GM12878 (cell line): ENCODE results near the gene ASCC3. TPM values are rescaled to one million over a fixed set of nuclear protein-coding genes. Genes with fewer than 3 reads are reported as not detected.

Experiments
- ATAC-seq: fragments of 200-7000 bp; cut with Tn5 transposase; 3 replicates; pipeline ENCODE4 v1.9.1; 2020; ENCODE audit warnings: mild to moderate bottlenecking, moderate library complexity
- BruUV-seq: library from RNA; stranded (reverse); fragments of 400-500 nt; replicated peaks from 2 replicates; lab custom pipeline; 2021; lab: Mats Ljungman, UMichigan
- CTCF ChIA-PET: fragments of 300-600 bp; sonication (Branson Sonifier 250); formaldehyde crosslinking; extraction: SDS; loops from one replicate; lab custom pipeline; 2021; ENCODE audit warnings: inconsistent platforms; lab: Yijun Ruan, JAX
- POLR2A ChIA-PET: fragments of 350-600 bp; formaldehyde crosslinking; extraction: SDS; loops from one replicate; lab custom pipeline; 2021; ENCODE audit warnings: inconsistent platforms; lab: Charles Lee
- RAD21 ChIA-PET: fragments of 300-600 bp; sonication (Branson Sonifier 250); formaldehyde crosslinking; loops from one replicate; lab custom pipeline; 2023; ENCODE audit warnings: antibody characterized with exemption; ENCODE audit not compliant: unreplicated experiment; lab: Charles Lee
- SMC1A ChIA-PET: fragments of 300-600 bp; sonication (Branson Sonifier 250); formaldehyde crosslinking; loops from one replicate; lab custom pipeline; 2023; ENCODE audit not compliant: unreplicated experiment, uncharacterized antibody; lab: Charles Lee
- DNase-seq: peaks from one replicate; pipeline ENCODE4 v3.0.0-alpha.2; 2011; ENCODE audit warnings: low read depth, low spot score
- FAIRE-seq: peaks from 3 replicates; lab custom pipeline; 2011; peaks lifted over from hg19 to GRCh38; lab: Jason Lieb, UNC
- H2AFZ ChIP-seq: 2 replicates; pipeline ENCODE4 v1.6.0; 2011; ENCODE audit warnings: low read depth, low read length, control low read depth; ENCODE audit not compliant: control insufficient read depth
- H3K27ac ChIP-seq: 2 replicates; pipeline ENCODE4 v1.5.1; 2011; ENCODE audit warnings: control low read depth; ENCODE audit not compliant: control insufficient read depth, insufficient read depth
- H3K27me3 ChIP-seq, 2 experiments: replicated peaks in 1 of 2; 2 replicates each; pipeline versions ENCODE4 v1.6.0 to v1.6.1; 2011; ENCODE audit warnings: low read length in 1 of 2; ENCODE audit not compliant: control insufficient read depth in 2 of 2, insufficient read depth in 2 of 2
- H3K36me3 ChIP-seq, 2 experiments: 2 replicates each; pipeline ENCODE4 v1.5.1; 2011; ENCODE audit warnings: low read length in 1 of 2; ENCODE audit not compliant: control insufficient read depth in 2 of 2, insufficient read depth in 2 of 2
- H3K4me1 ChIP-seq: 2 replicates; pipeline ENCODE4 v1.6.1; 2011; ENCODE audit warnings: mild to moderate bottlenecking, low read length, moderate library complexity, mixed read lengths; ENCODE audit not compliant: control insufficient read depth, insufficient read depth
- H3K4me2 ChIP-seq: 2 replicates; pipeline ENCODE4 v1.6.0; 2011; ENCODE audit warnings: control low read depth; ENCODE audit not compliant: control insufficient read depth, insufficient read depth
- H3K4me3 ChIP-seq: fragments of 200-600 bp; sonication (generic); 2 replicates; pipeline ENCODE4 v1.5.1; 2016
- H3K79me2 ChIP-seq: 2 replicates; pipeline ENCODE4 v1.6.0; 2011; ENCODE audit warnings: low read length; ENCODE audit not compliant: control insufficient read depth, insufficient read depth
- H3K9ac ChIP-seq: 2 replicates; pipeline ENCODE4 v1.8.0; 2011; ENCODE audit warnings: low read length, control low read depth, mixed read lengths; ENCODE audit not compliant: control insufficient read depth, insufficient read depth
- H3K9me3 ChIP-seq: replicated peaks from 3 replicates; pipeline ENCODE4 v1.5.1; 2011; ENCODE audit warnings: mild to moderate bottlenecking, low read length; ENCODE audit not compliant: control insufficient read depth, insufficient read depth
- H4K20me1 ChIP-seq: 2 replicates; pipeline ENCODE4 v1.6.0; 2011; ENCODE audit not compliant: control insufficient read depth, insufficient read depth
- BMI1 ChIP-seq: fragments of 450-650 bp; IDR thresholded peaks from 2 replicates; pipeline ENCODE4 v1.6.1; 2016; ENCODE audit warnings: mild to moderate bottlenecking, moderate library complexity, borderline replicate concordance
- CBFB ChIP-seq: IDR thresholded peaks from 2 replicates; pipeline ENCODE4 v1.6.1; 2016; ENCODE audit warnings: antibody characterized with exemption, low read depth
- EZH2 ChIP-seq: IDR thresholded peaks from 2 replicates; pipeline ENCODE4 v1.6.1; 2012; ENCODE audit warnings: low read depth, mild to moderate bottlenecking, control low read depth, inconsistent platforms, low read length, borderline replicate concordance; ENCODE audit not compliant: control insufficient read depth
- NFXL1 ChIP-seq: fragments of 450-650 bp; IDR thresholded peaks from 2 replicates; pipeline ENCODE4 v1.6.1; 2017; ENCODE audit warnings: antibody characterized with exemption, mild to moderate bottlenecking, borderline replicate concordance
- PAX8 ChIP-seq: fragments of 450-650 bp; IDR thresholded peaks from 2 replicates; pipeline ENCODE4 v1.6.1; 2017; ENCODE audit warnings: mild to moderate bottlenecking, moderate library complexity
- PML ChIP-seq: IDR thresholded peaks from 2 replicates; pipeline ENCODE4 v1.6.1; 2012; ENCODE audit warnings: low read length, inconsistent platforms
- POLR2AphosphoS2 ChIP-seq: IDR thresholded peaks from 2 replicates; pipeline ENCODE4 v1.6.1; 2011; ENCODE audit warnings: low read depth, mild to moderate bottlenecking, low read length, improper control_type of control experiment, moderate library complexity
- SRF ChIP-seq, 2 experiments: IDR thresholded peaks; 2 replicates each; pipeline ENCODE4 v1.6.1; 2011; ENCODE audit warnings: low read depth in 2 of 2, low read length in 2 of 2, mild to moderate bottlenecking in 1 of 2, moderate library complexity in 1 of 2
- ZNF274 ChIP-seq: IDR thresholded peaks from one replicate; pipeline ENCODE4 v1.8.0; 2011; ENCODE audit not compliant: insufficient read length, insufficient read depth
- WGBS: methylation state at CpG from one replicate; pipeline ENCODE4 v1.1.6; 2016; ENCODE audit warnings: low lambda C conversion rate; ENCODE audit not compliant: insufficient replicate concordance, insufficient coverage; ENCODE audit errors: missing lambda C conversion rate; 5-methylcytosine and 5-hydroxymethylcytosine counted together
- in situ Hi-C: fragments of 300-500 bp; cut with MboI; formaldehyde crosslinking; loops from 9 replicates; pipeline ENCODE4 v1.14.3; 2018; ENCODE audit warnings: mixed read lengths
- intact Hi-C: fragments of 100-400 bp; cut with micrococcal nuclease; formaldehyde crosslinking; loops from one replicate; pipeline ENCODE4 v1.14.2; 2022; ENCODE audit not compliant: unreplicated experiment
- polyA plus RNA-seq, 11 experiments: library from polyadenylated mRNA; depleted of rRNA in 4 of 11; unstranded in 6 of 11; stranded (reverse) in 5 of 11; fragments of >200 nt; fragmentation: Nextera tagmentation in 4 of 11; fragmentation: Illumina TruSeq in 1 of 11; extraction: Ambion mirVana in 4 of 11; extraction: Trizol in 1 of 11; gene quantifications; 1 replicate in 1 of 11; 2 replicates in 10 of 11; pipeline versions ENCODE4 v1.2.1 to v1.2.3, GENCODE V29; 2011 to 2016; ENCODE audit warnings: inconsistent platforms in 2 of 11, missing spikeins in 2 of 11, low read depth in 1 of 11
- total RNA-seq, 4 experiments: library from RNA; depleted of rRNA in 3 of 4; stranded (reverse); fragments of >200 nt in 3 of 4; fragmentation: Illumina TruSeq in 1 of 4; extraction: Trizol in 1 of 4; gene quantifications; 2 replicates each; pipeline versions ENCODE4 v1.2.1 to v1.2.3, GENCODE V29; 2013 to 2021
- TF ChIP-seq, protein P1 (sequence below): IDR thresholded peaks from 2 replicates; pipeline ENCODE4 v1.6.1; 2012; ENCODE audit warnings: low read depth, low read length, improper control_type of control experiment
- TF ChIP-seq, protein P2 (sequence below): fragments of 450-650 bp; IDR thresholded peaks from 2 replicates; pipeline ENCODE4 v1.6.1; 2017; ENCODE audit warnings: antibody characterized with exemption, mild to moderate bottlenecking, moderate library complexity
- TF ChIP-seq, protein P3 (sequence below): IDR thresholded peaks from 2 replicates; pipeline ENCODE4 v1.6.1; 2012; ENCODE audit warnings: low read depth, low read length, improper control_type of control experiment
- TF ChIP-seq, protein P4 (sequence below): IDR thresholded peaks from 2 replicates; pipeline ENCODE4 v1.6.1; 2011; ENCODE audit warnings: low read depth, mild to moderate bottlenecking, low read length, moderate library complexity, borderline replicate concordance; ENCODE audit errors: extremely low read depth

The ASCC3 gene
- total and polyA plus RNA-seq, 10 of the 15 experiments (the other 5 are each of a cell fraction or from before 2014, with no cell fraction given), result 19.9 to 76.2 (median 55.9) TPM

DNA sequence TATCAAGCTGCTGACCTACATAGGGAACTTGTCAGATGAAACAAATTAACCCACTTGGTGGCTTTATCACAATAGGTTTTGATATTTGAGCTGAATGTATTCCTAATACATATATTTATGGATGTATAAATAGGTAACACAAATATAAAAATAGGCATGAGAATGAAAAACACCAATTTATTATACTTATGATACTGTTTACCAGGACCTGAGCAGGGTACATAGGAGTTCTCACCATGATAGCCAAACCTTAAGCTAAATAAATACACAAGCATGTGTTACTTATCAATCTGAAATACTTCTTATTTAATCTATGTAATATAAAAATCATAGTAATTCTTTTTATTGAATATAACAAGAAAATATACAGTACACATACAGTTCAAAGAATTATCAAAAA, 25.0 kb downstream of the ASCC3 start:
- H3K36me3 ChIP-seq, result peaks cover 0 to 20% of the 10 kb centered on the region in 2 experiments; a peak in 3 of 4 replicates
- RAD21 ChIA-PET, result interaction anchor here (1.0 kb wide), 1 partner anchor 9 kb away, joined by 3 read pairs; no protein-coding TSS in a partner anchor
- CTCF ChIA-PET, result interaction anchor here (1.1 to 2.1 kb wide), 2 partner anchors 9 to 18 kb away, joined by 4 read pairs; no protein-coding TSS in a partner anchor
- SMC1A ChIA-PET, result interaction anchor here (0.9 to 2.7 kb wide), 3 partner anchors 13 to 25 kb away, joined by 3 to 9 read pairs (median 3); no protein-coding TSS in a partner anchor
- ATAC-seq (no peak), FAIRE-seq (no peak), DNase-seq (no peak)
- in situ Hi-C loops, result no loop called here
- H3K4me3 ChIP-seq, result no peak overlapping the region
- H2AFZ ChIP-seq, result no peak overlapping the region
- no peak overlapping the region for H3K4me2 ChIP-seq
- BruUV-seq, result no TSS peak
- no peaks in the 10 kb centered on the region for H3K27me3 ChIP-seq
- POLR2A ChIA-PET, result interaction anchor here (1.1 kb wide), 1 partner anchor 9 kb away, joined by 3 read pairs; no protein-coding TSS in a partner anchor
- no peak for TF ChIP-seq PML
- TF ChIP-seq POLR2AphosphoS2, result no peak
- TF ChIP-seq, protein P1, sequence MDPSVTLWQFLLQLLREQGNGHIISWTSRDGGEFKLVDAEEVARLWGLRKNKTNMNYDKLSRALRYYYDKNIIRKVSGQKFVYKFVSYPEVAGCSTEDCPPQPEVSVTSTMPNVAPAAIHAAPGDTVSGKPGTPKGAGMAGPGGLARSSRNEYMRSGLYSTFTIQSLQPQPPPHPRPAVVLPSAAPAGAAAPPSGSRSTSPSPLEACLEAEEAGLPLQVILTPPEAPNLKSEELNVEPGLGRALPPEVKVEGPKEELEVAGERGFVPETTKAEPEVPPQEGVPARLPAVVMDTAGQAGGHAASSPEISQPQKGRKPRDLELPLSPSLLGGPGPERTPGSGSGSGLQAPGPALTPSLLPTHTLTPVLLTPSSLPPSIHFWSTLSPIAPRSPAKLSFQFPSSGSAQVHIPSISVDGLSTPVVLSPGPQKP, result no peak
- peak; percentile 25 for TF ChIP-seq ZNF274
- no peaks in the 10 kb centered on the region for H4K20me1 ChIP-seq
- intact Hi-C loops, result no loop called here
- H3K79me2 ChIP-seq, result no peaks in the 10 kb centered on the region
- peaks cover 20% of the 10 kb centered on the region for H3K9me3 ChIP-seq
- H3K4me1 ChIP-seq, result no peaks in the 10 kb centered on the region
- no peak overlapping the region for H3K9ac ChIP-seq
- no peak overlapping the region for H3K27ac ChIP-seq

DNA sequence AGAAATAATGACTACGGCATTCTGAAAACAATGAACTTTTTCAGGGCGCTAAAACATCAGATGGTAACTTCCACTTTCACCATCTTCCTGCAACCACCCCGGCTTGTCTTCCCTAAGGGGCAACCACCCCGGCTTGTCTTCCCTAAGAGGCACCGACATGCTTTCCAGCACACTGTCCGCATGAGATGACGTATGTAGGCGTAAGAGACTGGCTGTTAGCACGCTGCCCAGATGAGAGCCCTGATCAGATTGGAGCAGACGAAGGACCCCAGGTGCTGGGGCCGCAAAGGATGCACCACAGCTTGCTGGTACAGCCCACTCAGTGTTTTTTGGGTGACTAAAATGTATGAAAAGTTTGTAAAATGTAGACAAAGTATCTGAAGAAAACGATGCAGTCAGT, 29.3 kb downstream of the ASCC3 start:
- H3K79me2 ChIP-seq, result no peaks in the 10 kb centered on the region; the same call in none of the 2 replicates
- intact Hi-C loops (no loop called here), in situ Hi-C loops (no loop called here)
- TF ChIP-seq, protein P2, sequence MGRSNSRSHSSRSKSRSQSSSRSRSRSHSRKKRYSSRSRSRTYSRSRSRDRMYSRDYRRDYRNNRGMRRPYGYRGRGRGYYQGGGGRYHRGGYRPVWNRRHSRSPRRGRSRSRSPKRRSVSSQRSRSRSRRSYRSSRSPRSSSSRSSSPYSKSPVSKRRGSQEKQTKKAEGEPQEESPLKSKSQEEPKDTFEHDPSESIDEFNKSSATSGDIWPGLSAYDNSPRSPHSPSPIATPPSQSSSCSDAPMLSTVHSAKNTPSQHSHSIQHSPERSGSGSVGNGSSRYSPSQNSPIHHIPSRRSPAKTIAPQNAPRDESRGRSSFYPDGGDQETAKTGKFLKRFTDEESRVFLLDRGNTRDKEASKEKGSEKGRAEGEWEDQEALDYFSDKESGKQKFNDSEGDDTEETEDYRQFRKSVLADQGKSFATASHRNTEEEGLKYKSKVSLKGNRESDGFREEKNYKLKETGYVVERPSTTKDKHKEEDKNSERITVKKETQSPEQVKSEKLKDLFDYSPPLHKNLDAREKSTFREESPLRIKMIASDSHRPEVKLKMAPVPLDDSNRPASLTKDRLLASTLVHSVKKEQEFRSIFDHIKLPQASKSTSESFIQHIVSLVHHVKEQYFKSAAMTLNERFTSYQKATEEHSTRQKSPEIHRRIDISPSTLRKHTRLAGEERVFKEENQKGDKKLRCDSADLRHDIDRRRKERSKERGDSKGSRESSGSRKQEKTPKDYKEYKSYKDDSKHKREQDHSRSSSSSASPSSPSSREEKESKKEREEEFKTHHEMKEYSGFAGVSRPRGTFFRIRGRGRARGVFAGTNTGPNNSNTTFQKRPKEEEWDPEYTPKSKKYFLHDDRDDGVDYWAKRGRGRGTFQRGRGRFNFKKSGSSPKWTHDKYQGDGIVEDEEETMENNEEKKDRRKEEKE, result no peak
- no peak for TF ChIP-seq BMI1
- TF ChIP-seq, protein P3, sequence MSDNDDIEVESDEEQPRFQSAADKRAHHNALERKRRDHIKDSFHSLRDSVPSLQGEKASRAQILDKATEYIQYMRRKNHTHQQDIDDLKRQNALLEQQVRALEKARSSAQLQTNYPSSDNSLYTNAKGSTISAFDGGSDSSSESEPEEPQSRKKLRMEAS, result no peak
- no peak for TF ChIP-seq SRF (IDR thresholded peaks at IDR 0.05; ENCODE audit: low read depth in 2 of 2, low read length in 2 of 2)
- no peak for TF ChIP-seq CBFB
- TF ChIP-seq NFXL1, result no peak
- no peak for TF ChIP-seq EZH2
- TF ChIP-seq PAX8, result no peak
- TF ChIP-seq, protein P4, sequence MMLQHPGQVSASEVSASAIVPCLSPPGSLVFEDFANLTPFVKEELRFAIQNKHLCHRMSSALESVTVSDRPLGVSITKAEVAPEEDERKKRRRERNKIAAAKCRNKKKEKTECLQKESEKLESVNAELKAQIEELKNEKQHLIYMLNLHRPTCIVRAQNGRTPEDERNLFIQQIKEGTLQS, result no peak

More for the DNA sequence above, 29.3 kb downstream of the ASCC3 start:
- no peak for DNase-seq
- Histone ChIP-seq H3K4me2 (no peak overlapping the region), H3K4me3 (no peak overlapping the region), H3K4me1 (no peaks in the 10 kb centered on the region), H3K27ac (no peak overlapping the region), H3K27me3 (no peaks in the 10 kb centered on the region), H3K9me3 (peaks cover 10% of the 10 kb centered on the region; the same call in 2 of the 3 replicates), H3K36me3 (peaks cover 0 to 7% of the 10 kb centered on the region in 2 experiments; a peak in 3 of 4 replicates), H4K20me1 (no peaks in the 10 kb centered on the region), H3K9ac (no peak overlapping the region), H2AFZ (no peak overlapping the region)
- ChIA-PET POLR2A (no interaction called here), CTCF (no interaction called here), SMC1A (interaction anchor here (0.8 kb wide), 1 partner anchor 951 kb away, joined by 3 read pairs; no protein-coding TSS in a partner anchor), RAD21 (no interaction called here)
- no peak for ATAC-seq
- WGBS, result 97% methylated on average over 12 of the region's 12 CpGs
- no TSS peak for BruUV-seq
- no peak for FAIRE-seq
